Ascending aorta (tissue), 2 donors: Measurements from ENCODE around the gene LGR4. TPM values are rescaled to one million over a fixed set of nuclear protein-coding genes. Genes with fewer than 3 reads are reported as not detected.

ENCODE experiments used
- DNase-seq, 2 donors: peaks; one replicate each; pipeline ENCODE4 v3.0.0-alpha.2; 2019; ENCODE audit warnings: low spot score in 2 of 2
- H3K27ac ChIP-seq, 2 donors: fragments of 200-600 bp; sonication (generic); one replicate each; pipeline ENCODE4 v1.5.1; 2016 to 2017; ENCODE audit warnings: mild to moderate bottlenecking in 1 of 2
- H3K27me3 ChIP-seq: fragments of 200-600 bp; sonication (generic); one replicate; pipeline ENCODE4 v1.5.1; 2017
- H3K36me3 ChIP-seq, 2 donors: fragments of 200-600 bp; sonication (generic); one replicate each; pipeline ENCODE4 v1.5.1; 2016
- H3K4me1 ChIP-seq, 2 donors: fragments of 200-600 bp; sonication (generic); one replicate each; pipeline ENCODE4 v1.5.1; 2016 to 2017; ENCODE audit warnings: mild to moderate bottlenecking in 1 of 2
- H3K4me3 ChIP-seq, 2 donors: fragments of 200-600 bp; sonication (generic); one replicate each; pipeline ENCODE4 v1.5.1; 2016 to 2017; ENCODE audit warnings: mild to moderate bottlenecking in 1 of 2
- H3K9me3 ChIP-seq, 2 donors: fragments of 200-600 bp; sonication (generic); one replicate each; pipeline ENCODE4 v1.5.1; 2016
- intact Hi-C: fragments of 100-400 bp; cut with DNase I; formaldehyde crosslinking; loops from one replicate; pipeline ENCODE4 v1.15.1; 2023
- total RNA-seq: library from RNA; depleted of rRNA; stranded (reverse); fragments of >200 nt; gene quantifications from one replicate; pipeline ENCODE4 v1.1.0, GENCODE V29; 2016
- TF ChIP-seq, protein P1 (sequence below), 3 experiments: fragments of 200-600 bp in 2 of 3; fragments of 450-650 bp in 1 of 3; sonication (generic) in 2 of 3; IDR thresholded peaks; one replicate each; pipeline ENCODE4 v1.5.1; 2016 to 2019; ENCODE audit warnings: antibody characterized with exemption in 3 of 3, mild to moderate bottlenecking in 1 of 3, moderate library complexity in 1 of 3

LGR4 gene
- total RNA-seq, 1 donor from 2014 or later, result 46.8 TPM

DNA sequence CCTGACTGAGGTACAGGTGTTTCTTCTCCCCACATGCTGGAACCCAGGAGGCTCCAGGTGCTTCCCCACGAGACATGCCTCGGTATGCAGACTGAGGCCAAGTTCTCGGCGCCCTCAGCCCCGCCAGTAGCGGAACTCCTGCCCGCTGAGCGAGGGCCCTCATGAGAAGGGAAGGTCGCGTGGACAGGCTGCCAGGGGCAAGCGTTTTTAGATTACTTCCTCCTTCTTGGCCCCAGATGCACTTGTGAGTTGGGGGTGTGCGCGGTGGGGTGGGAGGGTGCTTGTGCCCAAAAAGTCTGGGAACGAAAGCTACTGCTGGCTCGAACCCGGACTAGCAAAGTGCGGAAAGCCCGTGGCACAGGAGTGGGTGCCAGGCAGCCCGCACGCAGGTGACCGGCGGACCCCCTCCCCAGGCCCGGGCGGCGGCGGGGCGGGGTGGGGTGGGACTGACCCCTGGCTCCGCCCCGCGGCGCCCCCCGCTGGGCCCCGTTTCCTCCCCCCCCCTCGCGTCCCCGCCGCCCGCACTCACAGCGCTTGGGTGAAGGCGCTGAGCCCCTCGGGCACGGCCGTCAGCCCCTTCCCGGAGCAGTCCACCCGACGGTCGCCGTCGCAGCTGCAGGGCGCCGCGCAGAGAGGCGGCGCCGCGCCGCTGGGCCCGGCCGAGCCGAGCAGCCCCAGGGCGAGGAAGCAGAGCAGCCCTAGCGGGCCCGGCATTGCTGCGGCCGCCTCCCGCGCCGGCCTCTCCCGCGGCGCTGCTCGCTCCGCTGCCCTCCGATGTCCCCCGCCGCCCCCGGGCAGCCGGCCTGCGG lies 797 bp downstream of the LGR4 start:
- TF ChIP-seq, protein P1, sequence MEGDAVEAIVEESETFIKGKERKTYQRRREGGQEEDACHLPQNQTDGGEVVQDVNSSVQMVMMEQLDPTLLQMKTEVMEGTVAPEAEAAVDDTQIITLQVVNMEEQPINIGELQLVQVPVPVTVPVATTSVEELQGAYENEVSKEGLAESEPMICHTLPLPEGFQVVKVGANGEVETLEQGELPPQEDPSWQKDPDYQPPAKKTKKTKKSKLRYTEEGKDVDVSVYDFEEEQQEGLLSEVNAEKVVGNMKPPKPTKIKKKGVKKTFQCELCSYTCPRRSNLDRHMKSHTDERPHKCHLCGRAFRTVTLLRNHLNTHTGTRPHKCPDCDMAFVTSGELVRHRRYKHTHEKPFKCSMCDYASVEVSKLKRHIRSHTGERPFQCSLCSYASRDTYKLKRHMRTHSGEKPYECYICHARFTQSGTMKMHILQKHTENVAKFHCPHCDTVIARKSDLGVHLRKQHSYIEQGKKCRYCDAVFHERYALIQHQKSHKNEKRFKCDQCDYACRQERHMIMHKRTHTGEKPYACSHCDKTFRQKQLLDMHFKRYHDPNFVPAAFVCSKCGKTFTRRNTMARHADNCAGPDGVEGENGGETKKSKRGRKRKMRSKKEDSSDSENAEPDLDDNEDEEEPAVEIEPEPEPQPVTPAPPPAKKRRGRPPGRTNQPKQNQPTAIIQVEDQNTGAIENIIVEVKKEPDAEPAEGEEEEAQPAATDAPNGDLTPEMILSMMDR (IDR thresholded peaks at IDR 0.05), result no peak
- peak overlapping the region; percentile 70 to 92 for H3K27ac ChIP-seq
- intact Hi-C loops, result loop anchor here (2.0 to 10.0 kb wide), 5 partner anchors 35 to 627 kb away; partner anchors contain the start of genes CCDC34 and LIN7C
- no peaks in the 10 kb centered on the region for H3K27me3 ChIP-seq
- H3K4me3 ChIP-seq, result peak overlapping the region; percentile 98 to 99
- DNase-seq, result peak in 1 of 2 donors; percentile 68
- peaks cover 0 to 14% of the 10 kb centered on the region in 2 donors for H3K4me1 ChIP-seq
- H3K36me3 ChIP-seq, result no peaks in the 10 kb centered on the region
- H3K9me3 ChIP-seq, result no peaks in the 10 kb centered on the region

DNA sequence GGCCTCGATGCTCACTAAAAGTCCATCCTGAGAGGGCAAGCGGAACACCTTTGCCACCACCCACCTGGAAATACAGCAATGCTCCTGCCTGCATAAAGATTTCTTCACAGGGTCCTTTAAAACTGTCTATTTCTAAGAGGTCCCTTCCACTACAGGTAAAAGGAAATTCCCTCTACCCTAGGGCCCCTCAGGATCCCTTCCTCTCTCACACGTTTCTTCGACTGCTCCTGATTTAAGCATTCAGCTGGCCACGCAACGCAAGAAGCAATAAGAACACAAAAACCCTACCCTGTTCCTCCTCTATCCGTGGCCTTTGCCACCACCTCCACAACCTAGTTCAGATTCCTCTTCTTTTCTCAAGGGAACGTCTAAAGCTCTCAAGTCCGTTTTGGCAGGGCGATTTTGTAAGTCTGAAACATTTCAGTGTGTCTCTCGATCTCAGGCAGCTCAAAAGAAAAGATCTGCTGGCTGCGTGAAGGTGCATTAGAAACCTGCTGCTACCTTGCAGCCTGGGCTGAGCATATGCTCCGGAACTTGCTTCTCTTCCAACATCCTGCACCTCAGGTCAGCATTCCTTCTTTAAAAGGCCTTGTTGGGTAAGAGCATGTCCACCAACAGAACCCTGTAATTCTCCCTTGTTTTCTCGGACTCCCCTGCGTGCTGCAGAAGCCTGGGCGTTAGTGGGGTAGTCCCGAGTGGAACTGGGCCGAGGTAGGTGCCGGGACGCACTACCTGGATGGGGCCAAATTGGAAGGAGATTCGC lies 1.6 kb downstream of the LGR4 start:
- H3K27ac ChIP-seq, result peak overlapping the region; percentile 70 to 92
- no peaks in the 10 kb centered on the region for H3K36me3 ChIP-seq
- DNase-seq, result no peak
- H3K27me3 ChIP-seq, result no peaks in the 10 kb centered on the region
- no peaks in the 10 kb centered on the region for H3K9me3 ChIP-seq
- TF ChIP-seq, protein P1 (IDR thresholded peaks at IDR 0.05), result no peak
- H3K4me3 ChIP-seq, result peak overlapping the region; percentile 98 to 99
- intact Hi-C loops, result loop anchor here (5.0 to 10.0 kb wide), 3 partner anchors 64 to 626 kb away; partner anchors contain the start of gene CCDC34
- H3K4me1 ChIP-seq, result peaks cover 0 to 16% of the 10 kb centered on the region in 2 donors

DNA sequence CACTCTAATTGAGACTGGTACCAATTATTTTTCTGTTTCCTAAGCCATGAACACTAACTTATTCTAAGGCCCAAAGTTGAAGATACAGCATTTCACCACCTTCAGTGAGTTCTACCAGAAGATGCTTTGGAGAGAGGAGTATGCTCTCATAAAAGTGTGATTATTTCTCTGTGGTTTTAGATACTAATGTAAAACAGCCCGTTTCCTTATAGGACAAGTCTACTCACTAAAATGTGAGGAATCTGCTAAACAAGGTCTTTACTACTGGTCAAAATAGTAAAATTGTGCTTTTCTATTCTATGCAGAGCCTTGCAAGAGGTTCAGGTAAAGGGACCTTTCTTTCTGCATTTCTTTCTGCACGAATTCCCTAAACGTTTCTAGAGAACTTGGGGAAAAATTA lies 2.4 kb downstream of the LGR4 start:
- Histone ChIP-seq H3K27me3 (no peaks in the 10 kb centered on the region), H3K4me1 (peaks cover 0 to 17% of the 10 kb centered on the region in 2 donors), H3K27ac (no peak overlapping the region), H3K9me3 (no peaks in the 10 kb centered on the region), H3K36me3 (no peaks in the 10 kb centered on the region), H3K4me3 (peak overlapping the region; percentile 98 to 99)
- intact Hi-C loops, result loop anchor here (5.0 to 10.0 kb wide), 3 partner anchors 63 to 625 kb away; partner anchors contain the start of gene CCDC34
- no peak for DNase-seq
- TF ChIP-seq, protein P1 (IDR thresholded peaks at IDR 0.05), result no peak

DNA sequence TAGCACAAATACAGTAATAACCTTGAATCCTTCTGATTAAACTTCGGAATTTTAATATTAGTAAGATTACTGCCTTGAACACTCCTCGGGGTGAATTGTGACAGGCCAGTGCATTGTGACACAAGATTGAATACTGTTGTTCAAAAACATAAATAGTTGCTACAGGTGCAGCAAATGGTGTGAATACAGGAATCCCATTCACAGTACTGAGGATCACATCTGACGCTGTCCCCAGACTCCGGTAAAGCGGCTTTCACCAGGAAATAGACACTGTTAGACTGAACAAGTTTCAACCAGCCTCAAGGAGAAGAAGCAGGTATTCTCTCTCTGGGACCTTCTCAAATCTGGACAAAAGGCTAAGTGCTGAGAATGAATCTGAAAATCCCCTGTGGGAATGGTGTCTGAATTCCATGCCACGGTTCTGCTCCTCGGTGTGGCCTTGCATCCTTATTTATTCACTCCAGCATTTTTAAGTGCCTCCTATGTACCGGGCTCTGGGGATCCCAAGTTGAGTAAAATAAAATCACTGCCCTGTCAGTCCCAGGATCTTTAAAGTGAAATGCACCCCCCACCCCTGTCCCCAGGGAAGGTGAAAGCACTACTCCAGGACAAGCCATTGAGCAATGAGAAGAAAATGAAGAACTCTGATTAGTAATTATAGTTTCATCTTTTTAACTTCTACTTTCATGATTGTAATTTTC lies 3.4 kb downstream of the LGR4 start:
- TF ChIP-seq, protein P1 (IDR thresholded peaks at IDR 0.05), result no peak
- H3K27ac ChIP-seq, result peak overlapping the region in 1 of 2 donors; percentile 8
- no peaks in the 10 kb centered on the region for H3K36me3 ChIP-seq
- intact Hi-C loops, result no loop called here
- peaks cover 0 to 24% of the 10 kb centered on the region in 2 donors for H3K4me1 ChIP-seq
- H3K4me3 ChIP-seq, result peak overlapping the region; percentile 29 to 99
- no peaks in the 10 kb centered on the region for H3K9me3 ChIP-seq
- H3K27me3 ChIP-seq, result no peaks in the 10 kb centered on the region
- DNase-seq, result no peak
